SU-DHL-6 (cell line): ENCODE data around the gene SLC2A8.

ENCODE experiments used
- EZH2phosphoT487 ChIP-seq: fragments of 200-600 bp; sonication (generic), shearing (Covaris generic); conservative IDR thresholded peaks from 2 replicates; pipeline ENCODE4 v1.6.1; 2018; ENCODE audit warnings: mild to moderate bottlenecking, antibody characterized with exemption, low read length, moderate library complexity, mixed read lengths
- TF ChIP-seq, protein P1 (sequence below): fragments of 200-600 bp; sonication (generic); IDR thresholded peaks from one replicate; pipeline ENCODE4 v1.5.1; 2017; ENCODE audit warnings: antibody characterized with exemption, mild to moderate bottlenecking, low read length, moderate library complexity; ENCODE audit not compliant: insufficient read depth, poor library complexity, severe bottlenecking

DNA sequence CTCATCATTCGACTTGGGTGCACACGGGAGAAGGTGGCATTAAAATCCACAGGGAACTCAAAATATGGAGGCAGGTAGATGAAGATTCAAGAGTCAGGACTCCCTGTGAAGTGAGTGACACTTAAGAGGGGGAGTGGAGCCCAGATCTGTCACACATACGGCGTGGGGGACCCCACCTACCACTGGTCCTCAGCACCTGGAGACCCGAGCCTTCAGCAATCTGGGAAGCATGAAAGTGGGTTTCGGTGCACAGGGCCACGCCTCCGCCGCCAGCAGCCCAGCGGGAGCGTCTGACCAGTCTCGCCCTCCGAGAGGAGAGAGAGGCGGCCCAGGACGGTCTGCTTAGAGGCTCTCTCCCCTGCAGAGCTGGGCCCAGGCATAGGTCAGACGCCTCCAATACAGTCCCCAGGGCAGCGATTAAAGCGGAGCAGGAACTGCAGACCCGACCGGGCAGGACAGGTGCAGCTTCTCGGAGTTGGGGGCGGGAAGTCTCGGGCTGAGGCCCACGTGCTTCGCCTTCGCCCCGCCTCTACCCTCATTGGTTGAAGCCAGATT is 639 bp upstream of the SLC2A8 start:
- TF ChIP-seq, protein P1, sequence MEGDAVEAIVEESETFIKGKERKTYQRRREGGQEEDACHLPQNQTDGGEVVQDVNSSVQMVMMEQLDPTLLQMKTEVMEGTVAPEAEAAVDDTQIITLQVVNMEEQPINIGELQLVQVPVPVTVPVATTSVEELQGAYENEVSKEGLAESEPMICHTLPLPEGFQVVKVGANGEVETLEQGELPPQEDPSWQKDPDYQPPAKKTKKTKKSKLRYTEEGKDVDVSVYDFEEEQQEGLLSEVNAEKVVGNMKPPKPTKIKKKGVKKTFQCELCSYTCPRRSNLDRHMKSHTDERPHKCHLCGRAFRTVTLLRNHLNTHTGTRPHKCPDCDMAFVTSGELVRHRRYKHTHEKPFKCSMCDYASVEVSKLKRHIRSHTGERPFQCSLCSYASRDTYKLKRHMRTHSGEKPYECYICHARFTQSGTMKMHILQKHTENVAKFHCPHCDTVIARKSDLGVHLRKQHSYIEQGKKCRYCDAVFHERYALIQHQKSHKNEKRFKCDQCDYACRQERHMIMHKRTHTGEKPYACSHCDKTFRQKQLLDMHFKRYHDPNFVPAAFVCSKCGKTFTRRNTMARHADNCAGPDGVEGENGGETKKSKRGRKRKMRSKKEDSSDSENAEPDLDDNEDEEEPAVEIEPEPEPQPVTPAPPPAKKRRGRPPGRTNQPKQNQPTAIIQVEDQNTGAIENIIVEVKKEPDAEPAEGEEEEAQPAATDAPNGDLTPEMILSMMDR: no peak
- TF ChIP-seq EZH2phosphoT487: no peak
